ENCODE data around the gene JAKMIP1.

- TF ChIP-seq POLR2A (IDR thresholded peaks at IDR 0.05): no peak
- TF ChIP-seq, protein P1, sequence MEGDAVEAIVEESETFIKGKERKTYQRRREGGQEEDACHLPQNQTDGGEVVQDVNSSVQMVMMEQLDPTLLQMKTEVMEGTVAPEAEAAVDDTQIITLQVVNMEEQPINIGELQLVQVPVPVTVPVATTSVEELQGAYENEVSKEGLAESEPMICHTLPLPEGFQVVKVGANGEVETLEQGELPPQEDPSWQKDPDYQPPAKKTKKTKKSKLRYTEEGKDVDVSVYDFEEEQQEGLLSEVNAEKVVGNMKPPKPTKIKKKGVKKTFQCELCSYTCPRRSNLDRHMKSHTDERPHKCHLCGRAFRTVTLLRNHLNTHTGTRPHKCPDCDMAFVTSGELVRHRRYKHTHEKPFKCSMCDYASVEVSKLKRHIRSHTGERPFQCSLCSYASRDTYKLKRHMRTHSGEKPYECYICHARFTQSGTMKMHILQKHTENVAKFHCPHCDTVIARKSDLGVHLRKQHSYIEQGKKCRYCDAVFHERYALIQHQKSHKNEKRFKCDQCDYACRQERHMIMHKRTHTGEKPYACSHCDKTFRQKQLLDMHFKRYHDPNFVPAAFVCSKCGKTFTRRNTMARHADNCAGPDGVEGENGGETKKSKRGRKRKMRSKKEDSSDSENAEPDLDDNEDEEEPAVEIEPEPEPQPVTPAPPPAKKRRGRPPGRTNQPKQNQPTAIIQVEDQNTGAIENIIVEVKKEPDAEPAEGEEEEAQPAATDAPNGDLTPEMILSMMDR (IDR thresholded peaks at IDR 0.05): no peak
Measured at GRCh38 chr4:6230502-6230785, 30.1 kb upstream of the JAKMIP1 start.

All from esophagus squamous epithelium (tissue), 4 donors.